GM12878 (cell line): ENCODE results near the gene TSSK3. TPM values are rescaled to one million over a fixed set of nuclear protein-coding genes. Genes with fewer than 3 reads are reported as not detected.

Experiments used
- CREB1 ChIP-seq: IDR thresholded peaks from 2 replicates; pipeline ENCODE4 v1.6.1; 2012; ENCODE audit warnings: low read depth, mild to moderate bottlenecking, inconsistent platforms
- HDAC2 ChIP-seq: fragments of 200-600 bp; sonication (generic); IDR thresholded peaks from 2 replicates; pipeline ENCODE4 v1.6.1; 2017
- POLR2AphosphoS2 ChIP-seq: IDR thresholded peaks from 2 replicates; pipeline ENCODE4 v1.6.1; 2011; ENCODE audit warnings: low read depth, mild to moderate bottlenecking, low read length, improper control_type of control experiment, moderate library complexity
- POU2F2 ChIP-seq: IDR thresholded peaks from 3 replicates; pipeline ENCODE4 v1.6.1; 2011; ENCODE audit warnings: low read depth, mild to moderate bottlenecking, low read length, borderline replicate concordance
- RBBP5 ChIP-seq: fragments of 200-600 bp; sonication (generic); conservative IDR thresholded peaks from 2 replicates; pipeline ENCODE4 v1.6.1; 2016
- TCF12 ChIP-seq: IDR thresholded peaks from 2 replicates; pipeline ENCODE4 v1.6.1; 2011; ENCODE audit warnings: low read depth, mild to moderate bottlenecking, low read length
- TCF3 ChIP-seq: IDR thresholded peaks from 2 replicates; pipeline ENCODE4 v1.6.1; 2012; ENCODE audit warnings: low read depth, mild to moderate bottlenecking, low read length, borderline replicate concordance; ENCODE audit not compliant: insufficient read depth
- USF1 ChIP-seq: IDR thresholded peaks from 2 replicates; pipeline ENCODE4 v1.6.1; 2011; ENCODE audit warnings: borderline replicate concordance, low read depth, mild to moderate bottlenecking, moderate library complexity, mixed read lengths, low read length; ENCODE audit not compliant: insufficient read depth; ENCODE audit errors: extremely low read length
- polyA plus RNA-seq, 11 experiments: library from polyadenylated mRNA; depleted of rRNA in 4 of 11; unstranded in 6 of 11; stranded (reverse) in 5 of 11; fragments of >200 nt; fragmentation: Nextera tagmentation in 4 of 11; fragmentation: Illumina TruSeq in 1 of 11; extraction: Ambion mirVana in 4 of 11; extraction: Trizol in 1 of 11; gene quantifications; 1 replicate in 1 of 11; 2 replicates in 10 of 11; pipeline versions ENCODE4 v1.2.1 to v1.2.3, GENCODE V29; 2011 to 2016; ENCODE audit warnings: inconsistent platforms in 2 of 11, missing spikeins in 2 of 11, low read depth in 1 of 11
- total RNA-seq, 4 experiments: library from RNA; depleted of rRNA in 3 of 4; stranded (reverse); fragments of >200 nt in 3 of 4; fragmentation: Illumina TruSeq in 1 of 4; extraction: Trizol in 1 of 4; gene quantifications; 2 replicates each; pipeline versions ENCODE4 v1.2.1 to v1.2.3, GENCODE V29; 2013 to 2021
- TF ChIP-seq, protein P1 (sequence below): fragments of 450-650 bp; IDR thresholded peaks from 2 replicates; pipeline ENCODE4 v1.6.1; 2017; ENCODE audit warnings: mild to moderate bottlenecking, moderate library complexity

Gene TSSK3
- total and polyA plus RNA-seq, 10 of the 15 experiments (the other 5 are each of a cell fraction or from before 2014, with no cell fraction given): 0.42 to 0.82 (median 0.60) TPM

- TF ChIP-seq, protein P1, sequence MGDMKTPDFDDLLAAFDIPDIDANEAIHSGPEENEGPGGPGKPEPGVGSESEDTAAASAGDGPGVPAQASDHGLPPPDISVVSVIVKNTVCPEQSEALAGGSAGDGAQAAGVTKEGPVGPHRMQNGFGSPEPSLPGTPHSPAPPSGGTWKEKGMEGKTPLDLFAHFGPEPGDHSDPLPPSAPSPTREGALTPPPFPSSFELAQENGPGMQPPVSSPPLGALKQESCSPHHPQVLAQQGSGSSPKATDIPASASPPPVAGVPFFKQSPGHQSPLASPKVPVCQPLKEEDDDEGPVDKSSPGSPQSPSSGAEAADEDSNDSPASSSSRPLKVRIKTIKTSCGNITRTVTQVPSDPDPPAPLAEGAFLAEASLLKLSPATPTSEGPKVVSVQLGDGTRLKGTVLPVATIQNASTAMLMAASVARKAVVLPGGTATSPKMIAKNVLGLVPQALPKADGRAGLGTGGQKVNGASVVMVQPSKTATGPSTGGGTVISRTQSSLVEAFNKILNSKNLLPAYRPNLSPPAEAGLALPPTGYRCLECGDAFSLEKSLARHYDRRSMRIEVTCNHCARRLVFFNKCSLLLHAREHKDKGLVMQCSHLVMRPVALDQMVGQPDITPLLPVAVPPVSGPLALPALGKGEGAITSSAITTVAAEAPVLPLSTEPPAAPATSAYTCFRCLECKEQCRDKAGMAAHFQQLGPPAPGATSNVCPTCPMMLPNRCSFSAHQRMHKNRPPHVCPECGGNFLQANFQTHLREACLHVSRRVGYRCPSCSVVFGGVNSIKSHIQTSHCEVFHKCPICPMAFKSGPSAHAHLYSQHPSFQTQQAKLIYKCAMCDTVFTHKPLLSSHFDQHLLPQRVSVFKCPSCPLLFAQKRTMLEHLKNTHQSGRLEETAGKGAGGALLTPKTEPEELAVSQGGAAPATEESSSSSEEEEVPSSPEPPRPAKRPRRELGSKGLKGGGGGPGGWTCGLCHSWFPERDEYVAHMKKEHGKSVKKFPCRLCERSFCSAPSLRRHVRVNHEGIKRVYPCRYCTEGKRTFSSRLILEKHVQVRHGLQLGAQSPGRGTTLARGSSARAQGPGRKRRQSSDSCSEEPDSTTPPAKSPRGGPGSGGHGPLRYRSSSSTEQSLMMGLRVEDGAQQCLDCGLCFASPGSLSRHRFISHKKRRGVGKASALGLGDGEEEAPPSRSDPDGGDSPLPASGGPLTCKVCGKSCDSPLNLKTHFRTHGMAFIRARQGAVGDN: peak; percentile 86
- TF ChIP-seq HDAC2 (no peak), POU2F2 (0 out of 3 replicates have a peak, but pooled peaks have one; percentile 16), USF1 (peak; percentile 66), TCF3 (peak; percentile 79; the same call in 1 of the 2 replicates), CREB1 (0 out of 2 replicates have a peak, but pooled peaks have one; percentile 5), TCF12 (peak; percentile 59; the same call in 1 of the 2 replicates), RBBP5 (no peak), POLR2AphosphoS2 (peak; percentile 57; the same call in 1 of the 2 replicates)
- TF ChIP-seq, all 136 proteins: peak for 22
Measured at GRCh38 chr1:32351399-32352238, 10.7 kb upstream of the TSSK3 start (continued).
